SK-N-MC (cell line): Measurements from ENCODE around the gene PTGDR.

Experiments used
- EZH2 ChIP-seq: fragments of 200-600 bp; sonication (generic); IDR thresholded peaks from one replicate; pipeline ENCODE4 v1.6.1; 2017; ENCODE audit warnings: antibody characterized with exemption
- FOXP2 ChIP-seq: optimal IDR thresholded peaks from 2 replicates; pipeline ENCODE3; 2011; ENCODE audit warnings: mild to moderate bottlenecking, moderate library complexity; ENCODE audit not compliant: insufficient read depth; ENCODE audit errors: extremely low read length, control extremely low read depth
- POLR2AphosphoS5 ChIP-seq: IDR thresholded peaks from 2 replicates; pipeline ENCODE4 v1.6.1; 2012; ENCODE audit warnings: mild to moderate bottlenecking, low read depth, low read length, borderline replicate concordance

DNA sequence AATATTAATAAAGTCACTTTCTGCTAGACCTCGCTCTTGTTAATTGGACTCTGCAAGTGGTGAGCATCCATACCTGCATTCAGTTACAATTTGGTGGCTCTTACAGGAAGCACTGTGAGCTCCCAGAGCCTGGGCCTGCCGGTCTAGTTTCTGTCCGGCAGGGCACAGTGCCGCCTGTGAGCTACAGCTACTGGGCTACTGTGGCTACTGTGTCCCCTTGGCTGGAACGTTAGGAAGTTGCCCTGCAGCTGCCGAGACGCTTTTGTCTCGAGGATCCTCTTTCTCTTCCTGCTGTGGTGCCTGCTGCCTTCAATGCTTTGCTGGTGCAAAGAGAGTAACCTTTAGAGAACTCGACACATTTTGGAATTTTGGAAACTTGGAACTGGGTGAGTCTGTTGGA, 44.6 kb upstream of the PTGDR start:
- TF ChIP-seq POLR2AphosphoS5 (no peak), FOXP2 (no peak), EZH2 (no peak)
